K562 (cell line): ENCODE results near the gene POU2F3. TPM values are rescaled to one million over a fixed set of nuclear protein-coding genes. Genes with fewer than 3 reads are reported as not detected.

Source experiments
- ATAC-seq: fragments of 200-7000 bp; cut with Tn5 transposase; 3 replicates; pipeline ENCODE4 v1.9.1; 2020; ENCODE audit warnings: moderate library complexity
- BruUV-seq: library from RNA; stranded (reverse); fragments of 400-500 nt; replicated peaks from 2 replicates; lab custom pipeline; 2021; lab: Mats Ljungman, UMichigan
- CTCF ChIA-PET: fragments of 300-600 bp; formaldehyde crosslinking; extraction: SDS; loops from one replicate; lab custom pipeline; 2021; ENCODE audit warnings: low intra/inter-chr PET ratio; lab: Yijun Ruan, JAX
- POLR2A ChIA-PET: fragments of 300-600, 350-650 bp; sonication (Branson Sonifier 250); formaldehyde crosslinking; extraction: SDS; loops from one replicate; lab custom pipeline; 2021; ENCODE audit warnings: antibody characterized with exemption, inconsistent platforms; lab: Yijun Ruan, JAX
- DNase-seq, 4 experiments: peaks; one replicate each; pipeline versions ENCODE4 v3.0.0 to v3.0.0-alpha.2; 2011 to 2018; ENCODE audit warnings: low spot score in 3 of 4, mixed read lengths in 3 of 4; ENCODE audit errors: extremely low read depth in 1 of 4
- FAIRE-seq: peaks from 2 replicates; lab custom pipeline; 2011; peaks lifted over from hg19 to GRCh38; lab: Jason Lieb, UNC
- H2AFZ ChIP-seq: 2 replicates; pipeline ENCODE4 v1.6.0; 2011; ENCODE audit warnings: low read depth, low read length, control low read depth, inconsistent platforms
- H3K27ac ChIP-seq: fragments of 200-600 bp; 3 replicates; pipeline ENCODE4 v1.8.0; 2011; ENCODE audit warnings: low read depth, mild to moderate bottlenecking, control low read depth, inconsistent platforms, low read length, moderate library complexity, mixed read lengths; ENCODE audit errors: extremely low read depth
- H3K27me3 ChIP-seq, 2 experiments: fragments of 300-600 bp in 1 of 2; 2 replicates in 1 of 2; 3 replicates in 1 of 2; pipeline versions ENCODE4 v1.6.0 to v1.8.0; 2011; ENCODE audit warnings: inconsistent platforms in 2 of 2, low read length in 2 of 2, mild to moderate bottlenecking in 1 of 2, mixed read lengths in 1 of 2, moderate library complexity in 1 of 2; ENCODE audit not compliant: control insufficient read depth in 2 of 2, insufficient read depth in 2 of 2
- H3K36me3 ChIP-seq: fragments of 300-600 bp; 3 replicates; pipeline ENCODE4 v1.8.0; 2011; ENCODE audit warnings: mild to moderate bottlenecking, low read length, inconsistent platforms; ENCODE audit not compliant: control insufficient read depth, insufficient read depth
- H3K4me1 ChIP-seq, 2 experiments: fragments of 200-600 bp in 1 of 2; replicated peaks in 1 of 2; 2 replicates in 1 of 2; 3 replicates in 1 of 2; pipeline versions ENCODE4 v1.5.1 to v1.8.0; 2011; ENCODE audit warnings: inconsistent platforms in 2 of 2, low read length in 2 of 2, mild to moderate bottlenecking in 1 of 2, mixed read lengths in 1 of 2, moderate library complexity in 1 of 2; ENCODE audit not compliant: control insufficient read depth in 2 of 2, insufficient read depth in 2 of 2
- H3K4me2 ChIP-seq: 2 replicates; pipeline ENCODE4 v1.6.1; 2011; ENCODE audit warnings: low read length, control low read depth, inconsistent platforms, mixed read lengths; ENCODE audit not compliant: insufficient read depth
- H3K4me3 ChIP-seq: fragments of 200-600 bp; sonication (generic), shearing (Covaris generic); 2 replicates; pipeline ENCODE4 v1.5.1; 2016; ENCODE audit warnings: control low read depth, inconsistent platforms
- H3K79me2 ChIP-seq: fragments of 200-600 bp; 3 replicates; pipeline ENCODE4 v1.8.0; 2011; ENCODE audit warnings: low read length, inconsistent platforms; ENCODE audit not compliant: control insufficient read depth, insufficient read depth
- H3K9ac ChIP-seq, 2 experiments: 2 replicates each; pipeline versions ENCODE4 v1.6.0 to v1.6.1; 2011; ENCODE audit warnings: low read depth in 2 of 2, low read length in 2 of 2, control low read depth in 1 of 2, inconsistent platforms in 1 of 2, mild to moderate bottlenecking in 1 of 2, mixed read lengths in 1 of 2; ENCODE audit not compliant: insufficient read depth in 1 of 2
- H3K9me1 ChIP-seq: one replicate; pipeline ENCODE4 v1.6.0; 2011; ENCODE audit warnings: inconsistent platforms, mild to moderate bottlenecking, low read length, moderate library complexity; ENCODE audit not compliant: control insufficient read depth, insufficient read depth
- H3K9me3 ChIP-seq: replicated peaks from 2 replicates; pipeline ENCODE4 v1.5.1; 2011; ENCODE audit warnings: low read depth, low read length, inconsistent platforms; ENCODE audit not compliant: control insufficient read depth, insufficient read depth
- H4K20me1 ChIP-seq: replicated peaks from 2 replicates; pipeline ENCODE4 v1.6.1; 2011; ENCODE audit warnings: low read length, inconsistent platforms, mixed read lengths; ENCODE audit not compliant: control insufficient read depth, insufficient read depth
- CBFA2T3 ChIP-seq: fragments of 450-650 bp; IDR thresholded peaks from 2 replicates; pipeline ENCODE4 v1.6.1; 2017
- CCNT2 ChIP-seq: IDR thresholded peaks from 2 replicates; pipeline ENCODE4 v1.6.1; 2011; ENCODE audit warnings: borderline replicate concordance, low read depth, mild to moderate bottlenecking, moderate library complexity, mixed read lengths, low read length; ENCODE audit not compliant: insufficient read length; ENCODE audit errors: extremely low read depth
- MYNN ChIP-seq, 2 experiments: sonication (generic); formaldehyde crosslinking in 1 of 2; IDR thresholded peaks; 2 replicates each; pipeline versions ENCODE4 v1.5.0 to v1.6.1; 2016 to 2020; ENCODE audit warnings: antibody characterized with exemption in 1 of 2, missing genetic modification reagents in 1 of 2
- RFX1 ChIP-seq: fragments of 450-650 bp; IDR thresholded peaks from 2 replicates; pipeline ENCODE4 v1.6.1; 2016; ENCODE audit warnings: mild to moderate bottlenecking, moderate library complexity
- SIRT6 ChIP-seq: IDR thresholded peaks from one replicate; pipeline ENCODE4 v1.6.1; 2012; ENCODE audit warnings: low read depth, mild to moderate bottlenecking, control low read depth, inconsistent platforms, low read length, moderate library complexity
- SREBF2 ChIP-seq: sonication (generic); formaldehyde crosslinking; IDR thresholded peaks from 2 replicates; pipeline ENCODE4 v1.4.0; 2020; ENCODE audit warnings: mild to moderate bottlenecking, missing genetic modification reagents
- TAL1 ChIP-seq: fragments of 450-650 bp; IDR thresholded peaks from 2 replicates; pipeline ENCODE4 v1.6.1; 2016; ENCODE audit warnings: mild to moderate bottlenecking
- WGBS: fragments of 100-300 bp; shearing (Covaris generic); methylation state at CpG from one replicate; pipeline ENCODE4 v1.1.6; 2016; ENCODE audit warnings: low coverage, mixed read lengths; ENCODE audit not compliant: insufficient coverage; ENCODE audit errors: missing lambda C conversion rate; 5-methylcytosine and 5-hydroxymethylcytosine counted together
- in situ Hi-C: fragments of 300-500 bp; cut with MboI; formaldehyde crosslinking; loops from 4 replicates; pipeline ENCODE4 v1.15.0; 2018; ENCODE audit warnings: inconsistent platforms, mixed read lengths
- intact Hi-C: fragments of 100-400 bp; cut with micrococcal nuclease; formaldehyde crosslinking; loops from 2 replicates; pipeline ENCODE4 v1.14.2; 2022
- polyA plus RNA-seq, 8 experiments: library from polyadenylated mRNA; depleted of rRNA in 4 of 8; stranded (reverse) in 5 of 8; unstranded in 3 of 8; fragments of >200 nt; fragmentation: Nextera tagmentation in 2 of 8; fragmentation: Illumina TruSeq in 1 of 8; extraction: Ambion mirVana in 2 of 8; extraction: Trizol in 1 of 8; gene quantifications; 2 replicates each; pipeline versions ENCODE4 v1.2.1 to v1.2.3, GENCODE V29; 2011 to 2014; ENCODE audit warnings: inconsistent platforms in 1 of 8, missing spikeins in 1 of 8
- total RNA-seq, 7 experiments: library from RNA; depleted of rRNA in 6 of 7; stranded (reverse); fragments of >200 nt in 6 of 7; fragmentation: Illumina TruSeq in 2 of 7; extraction: Trizol in 2 of 7; gene quantifications; 2 replicates each; pipeline versions ENCODE4 v1.2.1 to v1.2.3, GENCODE V29; 2011 to 2021; ENCODE audit warnings: low replicate concordance in 1 of 7
- TF ChIP-seq, protein P1 (sequence below): fragments of 200-800 bp; sonication (Bioruptor generic); IDR thresholded peaks from 2 replicates; pipeline ENCODE4 v1.6.1; 2017; ENCODE audit warnings: missing genetic modification characterization, missing compliant biosample characterization
- TF ChIP-seq, protein P2 (sequence below): fragments of 450-650 bp; IDR thresholded peaks from 2 replicates; pipeline ENCODE4 v1.6.1; 2016; ENCODE audit warnings: antibody characterized with exemption
- TF ChIP-seq, protein P3 (sequence below): sonication (generic); formaldehyde crosslinking; IDR thresholded peaks from 2 replicates; pipeline ENCODE4 v1.8.1; 2023; ENCODE audit warnings: missing genetic modification reagents, mild to moderate bottlenecking, borderline replicate concordance
- TF ChIP-seq, protein P4 (sequence below): fragments of 250-450 bp; sonication (Bioruptor Pico); IDR thresholded peaks from 2 replicates; pipeline ENCODE4 v1.4.0; 2020; ENCODE audit warnings: borderline replicate concordance

Gene POU2F3
- total and polyA plus RNA-seq, 9 of the 15 experiments (the other 6 are each of a cell fraction or from before 2014, with no cell fraction given) = not detected

DNA sequence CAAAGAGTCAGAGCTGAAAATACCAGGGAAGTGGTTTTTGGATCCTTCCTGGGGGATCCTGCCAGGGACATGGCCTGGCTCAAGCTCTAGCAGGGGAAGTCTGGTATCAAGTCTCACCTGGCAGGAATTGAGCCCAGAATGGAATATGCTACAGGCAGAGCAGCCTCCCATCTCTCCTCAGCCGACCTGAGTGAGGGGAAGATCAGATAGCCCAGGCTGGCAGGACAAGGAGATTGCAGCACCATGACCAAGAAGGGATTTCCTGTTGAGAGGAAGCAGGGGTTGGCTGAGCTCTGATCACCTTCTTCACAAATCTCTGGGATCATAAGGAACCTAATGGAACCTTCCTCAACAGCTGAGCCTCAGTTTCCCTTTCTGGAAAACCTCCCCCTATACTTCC, 16.1 kb upstream of the POU2F3 start (continued):
- TF ChIP-seq RFX1 (no peak), SIRT6 (no peak), SREBF2 (no peak), CCNT2 (no peak)

DNA sequence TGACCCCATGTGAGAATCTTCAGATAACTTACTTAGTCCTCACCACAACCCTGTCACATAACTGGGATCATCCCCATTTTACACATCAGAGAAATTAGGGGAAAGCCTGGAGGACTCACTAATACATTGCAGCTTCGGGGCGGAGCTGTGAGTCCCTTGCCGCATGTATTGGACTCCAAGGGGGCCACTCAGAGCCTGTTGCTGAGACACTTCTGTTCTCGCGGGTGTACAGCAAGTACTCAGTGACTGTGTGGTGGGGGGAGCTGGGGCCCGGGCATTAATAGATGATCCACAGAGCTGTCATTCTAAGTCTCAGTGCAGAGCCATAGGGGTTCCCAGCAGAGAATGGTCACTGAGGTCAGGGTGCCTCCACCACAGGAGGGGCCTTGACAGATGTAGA, 15.6 kb upstream of the POU2F3 start:
- H3K27ac ChIP-seq = no peak overlapping the region
- H3K9me3 ChIP-seq = no peaks in the 10 kb centered on the region
- no peak overlapping the region for H3K9ac ChIP-seq
- CTCF ChIA-PET = interaction anchor here (0.7 kb wide), 1 partner anchor 339 kb away, joined by 3 read pairs; no protein-coding TSS in a partner anchor
- DNase-seq (no peak), FAIRE-seq (no peak), ATAC-seq (no peak)
- no peaks in the 10 kb centered on the region for H3K36me3 ChIP-seq
- H3K79me2 ChIP-seq = no peaks in the 10 kb centered on the region
- H2AFZ ChIP-seq = no peak overlapping the region
- H3K4me2 ChIP-seq = no peak overlapping the region
- BruUV-seq = no TSS peak
- intact Hi-C loops (no loop called here), in situ Hi-C loops (no loop called here)
- POLR2A ChIA-PET = interaction anchor here (0.7 to 1.1 kb wide), 2 partner anchors 12 to 174 kb away, joined by 3 read pairs; no protein-coding TSS in a partner anchor
- H3K4me1 ChIP-seq = peaks cover 0 to 7% of the 10 kb centered on the region in 2 experiments; a peak in 1 of 5 replicates
- H3K4me3 ChIP-seq = no peak overlapping the region
- H3K9me1 ChIP-seq = peaks cover 3% of the 10 kb centered on the region
- WGBS = 22% methylated on average over 6 of the region's 6 CpGs
- no peaks in the 10 kb centered on the region; a peak in 1 of 5 replicates for H3K27me3 ChIP-seq
- H4K20me1 ChIP-seq = 0 out of 2 replicates have a peak, but pooled peaks cover 22% of the 10 kb centered on the region
- TF ChIP-seq TAL1 (no peak), CBFA2T3 (no peak), MYNN (IDR thresholded peaks at IDR 0.05) (no peak), MYNN (CRISPR knock-in tag; IDR thresholded peaks at IDR 0.05) (no peak)
- TF ChIP-seq, protein P1, sequence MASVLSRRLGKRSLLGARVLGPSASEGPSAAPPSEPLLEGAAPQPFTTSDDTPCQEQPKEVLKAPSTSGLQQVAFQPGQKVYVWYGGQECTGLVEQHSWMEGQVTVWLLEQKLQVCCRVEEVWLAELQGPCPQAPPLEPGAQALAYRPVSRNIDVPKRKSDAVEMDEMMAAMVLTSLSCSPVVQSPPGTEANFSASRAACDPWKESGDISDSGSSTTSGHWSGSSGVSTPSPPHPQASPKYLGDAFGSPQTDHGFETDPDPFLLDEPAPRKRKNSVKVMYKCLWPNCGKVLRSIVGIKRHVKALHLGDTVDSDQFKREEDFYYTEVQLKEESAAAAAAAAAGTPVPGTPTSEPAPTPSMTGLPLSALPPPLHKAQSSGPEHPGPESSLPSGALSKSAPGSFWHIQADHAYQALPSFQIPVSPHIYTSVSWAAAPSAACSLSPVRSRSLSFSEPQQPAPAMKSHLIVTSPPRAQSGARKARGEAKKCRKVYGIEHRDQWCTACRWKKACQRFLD (CRISPR knock-in tag) = no peak
- TF ChIP-seq, protein P2, sequence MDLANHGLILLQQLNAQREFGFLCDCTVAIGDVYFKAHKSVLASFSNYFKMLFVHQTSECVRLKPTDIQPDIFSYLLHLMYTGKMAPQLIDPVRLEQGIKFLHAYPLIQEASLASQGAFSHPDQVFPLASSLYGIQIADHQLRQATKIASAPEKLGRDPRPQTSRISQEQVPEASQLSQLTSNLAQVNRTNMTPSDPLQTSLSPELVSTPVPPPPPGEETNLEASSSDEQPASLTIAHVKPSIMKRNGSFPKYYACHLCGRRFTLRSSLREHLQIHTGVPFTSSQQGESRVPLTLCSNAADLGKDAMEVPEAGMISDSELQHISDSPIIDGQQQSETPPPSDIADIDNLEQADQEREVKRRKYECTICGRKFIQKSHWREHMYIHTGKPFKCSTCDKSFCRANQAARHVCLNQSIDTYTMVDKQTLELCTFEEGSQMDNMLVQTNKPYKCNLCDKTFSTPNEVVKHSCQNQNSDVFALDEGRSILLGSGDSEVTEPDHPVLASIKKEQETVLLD = no peak
- TF ChIP-seq, protein P3, sequence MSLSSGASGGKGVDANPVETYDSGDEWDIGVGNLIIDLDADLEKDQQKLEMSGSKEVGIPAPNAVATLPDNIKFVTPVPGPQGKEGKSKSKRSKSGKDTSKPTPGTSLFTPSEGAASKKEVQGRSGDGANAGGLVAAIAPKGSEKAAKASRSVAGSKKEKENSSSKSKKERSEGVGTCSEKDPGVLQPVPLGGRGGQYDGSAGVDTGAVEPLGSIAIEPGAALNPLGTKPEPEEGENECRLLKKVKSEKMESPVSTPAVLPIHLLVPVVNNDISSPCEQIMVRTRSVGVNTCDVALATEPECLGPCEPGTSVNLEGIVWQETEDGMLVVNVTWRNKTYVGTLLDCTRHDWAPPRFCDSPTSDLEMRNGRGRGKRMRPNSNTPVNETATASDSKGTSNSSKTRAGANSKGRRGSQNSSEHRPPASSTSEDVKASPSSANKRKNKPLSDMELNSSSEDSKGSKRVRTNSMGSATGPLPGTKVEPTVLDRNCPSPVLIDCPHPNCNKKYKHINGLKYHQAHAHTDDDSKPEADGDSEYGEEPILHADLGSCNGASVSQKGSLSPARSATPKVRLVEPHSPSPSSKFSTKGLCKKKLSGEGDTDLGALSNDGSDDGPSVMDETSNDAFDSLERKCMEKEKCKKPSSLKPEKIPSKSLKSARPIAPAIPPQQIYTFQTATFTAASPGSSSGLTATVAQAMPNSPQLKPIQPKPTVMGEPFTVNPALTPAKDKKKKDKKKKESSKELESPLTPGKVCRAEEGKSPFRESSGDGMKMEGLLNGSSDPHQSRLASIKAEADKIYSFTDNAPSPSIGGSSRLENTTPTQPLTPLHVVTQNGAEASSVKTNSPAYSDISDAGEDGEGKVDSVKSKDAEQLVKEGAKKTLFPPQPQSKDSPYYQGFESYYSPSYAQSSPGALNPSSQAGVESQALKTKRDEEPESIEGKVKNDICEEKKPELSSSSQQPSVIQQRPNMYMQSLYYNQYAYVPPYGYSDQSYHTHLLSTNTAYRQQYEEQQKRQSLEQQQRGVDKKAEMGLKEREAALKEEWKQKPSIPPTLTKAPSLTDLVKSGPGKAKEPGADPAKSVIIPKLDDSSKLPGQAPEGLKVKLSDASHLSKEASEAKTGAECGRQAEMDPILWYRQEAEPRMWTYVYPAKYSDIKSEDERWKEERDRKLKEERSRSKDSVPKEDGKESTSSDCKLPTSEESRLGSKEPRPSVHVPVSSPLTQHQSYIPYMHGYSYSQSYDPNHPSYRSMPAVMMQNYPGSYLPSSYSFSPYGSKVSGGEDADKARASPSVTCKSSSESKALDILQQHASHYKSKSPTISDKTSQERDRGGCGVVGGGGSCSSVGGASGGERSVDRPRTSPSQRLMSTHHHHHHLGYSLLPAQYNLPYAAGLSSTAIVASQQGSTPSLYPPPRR (CRISPR knock-in tag) = no peak
- TF ChIP-seq, protein P4, sequence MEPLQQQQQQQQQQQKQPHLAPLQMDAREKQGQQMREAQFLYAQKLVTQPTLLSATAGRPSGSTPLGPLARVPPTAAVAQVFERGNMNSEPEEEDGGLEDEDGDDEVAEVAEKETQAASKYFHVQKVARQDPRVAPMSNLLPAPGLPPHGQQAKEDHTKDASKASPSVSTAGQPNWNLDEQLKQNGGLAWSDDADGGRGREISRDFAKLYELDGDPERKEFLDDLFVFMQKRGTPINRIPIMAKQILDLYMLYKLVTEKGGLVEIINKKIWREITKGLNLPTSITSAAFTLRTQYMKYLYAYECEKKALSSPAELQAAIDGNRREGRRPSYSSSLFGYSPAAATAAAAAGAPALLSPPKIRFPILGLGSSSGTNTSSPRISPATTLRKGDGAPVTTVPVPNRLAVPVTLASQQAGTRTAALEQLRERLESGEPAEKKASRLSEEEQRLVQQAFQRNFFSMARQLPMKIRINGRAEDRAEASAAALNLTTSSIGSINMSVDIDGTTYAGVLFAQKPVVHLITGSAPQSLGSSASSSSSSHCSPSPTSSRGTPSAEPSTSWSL (CRISPR knock-in tag) = no peak
